Measurements from ENCODE around the gene MAGEB3.

- TF ChIP-seq POLR2AphosphoS5 (IDR thresholded peaks at IDR 0.05; ENCODE audit: low read depth, low read length) (no peak), REST (IDR thresholded peaks at IDR 0.05; ENCODE audit: insufficient read depth in 1 of 2, low read depth in 2 of 2, low read length in 2 of 2) (no peak), TAF1 (IDR thresholded peaks at IDR 0.05; ENCODE audit: borderline replicate concordance, insufficient read depth, low read length) (no peak)
Measured at GRCh38 chrX:30282527-30282926, 52.1 kb downstream of the MAGEB3 start.
